Left ventricle myocardium inferior (tissue), 1 donor: ENCODE data around the gene PPP2R2C. TPM values are rescaled to one million over a fixed set of nuclear protein-coding genes. Genes with fewer than 3 reads are reported as not detected.

ENCODE experiments used
- DNase-seq: peaks from one replicate; pipeline ENCODE4 v3.0.0-alpha.2; 2020
- H3K27ac ChIP-seq: fragments of 200-600 bp; replicated peaks from 2 replicates; pipeline ENCODE4 v1.8.0; 2021
- H3K27me3 ChIP-seq: fragments of 200-600 bp; 2 replicates; pipeline ENCODE4 v1.8.0; 2021; ENCODE audit warnings: low read depth
- H3K36me3 ChIP-seq: fragments of 200-600 bp; 2 replicates; pipeline ENCODE4 v1.8.0; 2021
- H3K4me1 ChIP-seq: fragments of 200-600 bp; 2 replicates; pipeline ENCODE4 v1.8.0; 2021
- H3K4me3 ChIP-seq: fragments of 200-600 bp; 2 replicates; pipeline ENCODE4 v1.8.0; 2021; ENCODE audit warnings: mild to moderate bottlenecking, moderate library complexity
- H3K9me3 ChIP-seq: fragments of 200-600 bp; replicated peaks from 2 replicates; pipeline ENCODE4 v1.8.0; 2021
- intact Hi-C: fragments of 100-400 bp; cut with micrococcal nuclease; formaldehyde crosslinking; loops from one replicate; pipeline ENCODE4 v1.11.0; 2022
- total RNA-seq: library from RNA; stranded (reverse); fragmentation: NEBNext Ultra II Directional; extraction: Animal tissue kit (Norgen Biotek cat#: 25700); gene quantifications from one replicate; pipeline ENCODE4 v1.2.1, GENCODE V29; 2021
- TF ChIP-seq, protein P1 (sequence below): fragments of 200-600 bp; IDR thresholded peaks from 2 replicates; pipeline ENCODE4 v1.8.0; 2021; ENCODE audit warnings: antibody characterized with exemption, mild to moderate bottlenecking, borderline replicate concordance
- donor health status: DM: no; HTN: yes; CAD: no; lungs with severe emphysema.

Gene PPP2R2C
- total RNA-seq, 1 donor from 2014 or later: 9.7 TPM

GRCh38 chr4:6409381-6409780 is 63.0 kb downstream of the PPP2R2C start:
- TF ChIP-seq, protein P1, sequence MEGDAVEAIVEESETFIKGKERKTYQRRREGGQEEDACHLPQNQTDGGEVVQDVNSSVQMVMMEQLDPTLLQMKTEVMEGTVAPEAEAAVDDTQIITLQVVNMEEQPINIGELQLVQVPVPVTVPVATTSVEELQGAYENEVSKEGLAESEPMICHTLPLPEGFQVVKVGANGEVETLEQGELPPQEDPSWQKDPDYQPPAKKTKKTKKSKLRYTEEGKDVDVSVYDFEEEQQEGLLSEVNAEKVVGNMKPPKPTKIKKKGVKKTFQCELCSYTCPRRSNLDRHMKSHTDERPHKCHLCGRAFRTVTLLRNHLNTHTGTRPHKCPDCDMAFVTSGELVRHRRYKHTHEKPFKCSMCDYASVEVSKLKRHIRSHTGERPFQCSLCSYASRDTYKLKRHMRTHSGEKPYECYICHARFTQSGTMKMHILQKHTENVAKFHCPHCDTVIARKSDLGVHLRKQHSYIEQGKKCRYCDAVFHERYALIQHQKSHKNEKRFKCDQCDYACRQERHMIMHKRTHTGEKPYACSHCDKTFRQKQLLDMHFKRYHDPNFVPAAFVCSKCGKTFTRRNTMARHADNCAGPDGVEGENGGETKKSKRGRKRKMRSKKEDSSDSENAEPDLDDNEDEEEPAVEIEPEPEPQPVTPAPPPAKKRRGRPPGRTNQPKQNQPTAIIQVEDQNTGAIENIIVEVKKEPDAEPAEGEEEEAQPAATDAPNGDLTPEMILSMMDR: no peak
- Histone ChIP-seq H3K27me3 (peaks cover 53% of the 10 kb centered on the region), H3K4me3 (no peak overlapping the region), H3K36me3 (no peaks in the 10 kb centered on the region), H3K4me1 (no peaks in the 10 kb centered on the region), H3K27ac (no peak overlapping the region), H3K9me3 (no peaks in the 10 kb centered on the region)
- intact Hi-C loops: no loop called here
- DNase-seq: no peak

DNA sequence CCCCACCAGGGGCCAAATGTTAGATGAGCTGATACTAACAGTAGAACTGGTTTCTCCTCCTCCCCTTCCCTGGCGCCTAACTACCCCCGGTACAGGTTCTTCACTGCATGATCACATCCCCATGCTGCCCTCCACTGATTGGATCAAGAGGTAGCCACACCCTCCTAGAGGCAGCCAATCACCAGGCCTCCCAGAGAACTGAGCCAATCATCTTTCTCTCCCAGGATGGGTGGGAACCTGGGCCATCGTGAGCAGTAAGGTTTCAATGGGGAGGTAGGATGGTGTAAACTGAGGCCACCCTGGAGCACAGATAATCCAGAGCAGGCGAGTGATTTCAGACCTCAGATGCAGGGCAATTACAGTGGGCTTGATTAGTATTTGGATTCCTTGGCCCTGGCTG is 64.2 kb downstream of the PPP2R2C start:
- H3K4me1 ChIP-seq: peaks cover 4% of the 10 kb centered on the region
- intact Hi-C loops: no loop called here
- no peaks in the 10 kb centered on the region for H3K36me3 ChIP-seq
- TF ChIP-seq, protein P1: no peak
- H3K27ac ChIP-seq: no peak overlapping the region
- H3K4me3 ChIP-seq: no peak overlapping the region
- no peak for DNase-seq
- H3K27me3 ChIP-seq: peaks cover 60% of the 10 kb centered on the region
- H3K9me3 ChIP-seq: no peaks in the 10 kb centered on the region

DNA sequence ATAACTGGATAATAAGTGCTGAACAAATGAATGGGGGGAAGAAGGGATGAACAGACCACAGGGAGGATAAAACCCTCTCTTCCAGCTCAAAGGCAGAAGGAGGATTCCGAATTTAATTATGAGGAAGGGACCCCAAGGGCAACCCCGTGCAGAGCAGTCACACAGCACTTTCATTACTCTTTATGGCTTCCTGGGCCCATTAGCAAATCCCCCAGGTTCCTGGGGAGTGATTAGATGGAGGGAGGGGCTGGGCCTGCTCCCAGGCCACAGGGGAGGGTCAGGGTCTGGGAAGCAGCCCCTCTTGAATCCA is 67.1 kb downstream of the PPP2R2C start:
- Histone ChIP-seq H3K36me3 (no peaks in the 10 kb centered on the region), H3K4me3 (no peak overlapping the region), H3K27me3 (peaks cover 74% of the 10 kb centered on the region), H3K27ac (no peak overlapping the region), H3K9me3 (no peaks in the 10 kb centered on the region), H3K4me1 (peaks cover 7% of the 10 kb centered on the region)
- TF ChIP-seq, protein P1: no peak
- intact Hi-C loops: no loop called here
- no peak for DNase-seq

GRCh38 chr4:6404611-6405396 is 67.6 kb downstream of the PPP2R2C start:
- peaks cover 79% of the 10 kb centered on the region for H3K27me3 ChIP-seq
- no peaks in the 10 kb centered on the region for H3K9me3 ChIP-seq
- no peak for DNase-seq
- no peak overlapping the region for H3K27ac ChIP-seq
- intact Hi-C loops: no loop called here
- H3K4me1 ChIP-seq: peaks cover 7% of the 10 kb centered on the region
- TF ChIP-seq, protein P1: no peak
- no peaks in the 10 kb centered on the region for H3K36me3 ChIP-seq
- no peak overlapping the region for H3K4me3 ChIP-seq

DNA sequence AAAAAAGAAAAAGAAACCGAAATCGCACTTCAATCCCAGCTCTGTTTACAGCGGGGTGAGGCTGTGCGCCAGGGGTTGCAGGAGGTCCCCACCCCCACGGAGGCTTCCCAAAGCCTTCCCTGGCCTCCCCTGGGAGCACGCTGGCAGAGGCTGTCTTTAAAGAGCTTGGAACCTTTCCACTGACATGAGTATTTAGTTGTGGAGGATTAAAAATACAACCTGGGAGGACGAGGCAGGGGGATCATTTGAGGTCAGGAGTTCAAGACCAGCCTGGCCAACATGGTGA is 69.1 kb downstream of the PPP2R2C start:
- TF ChIP-seq, protein P1: no peak
- intact Hi-C loops: no loop called here
- H3K4me1 ChIP-seq: peaks cover 7% of the 10 kb centered on the region
- H3K27me3 ChIP-seq: peaks cover 88% of the 10 kb centered on the region
- DNase-seq: no peak
- H3K27ac ChIP-seq: no peak overlapping the region
- H3K36me3 ChIP-seq: no peaks in the 10 kb centered on the region
- no peak overlapping the region for H3K4me3 ChIP-seq
- no peaks in the 10 kb centered on the region for H3K9me3 ChIP-seq
